SKM-1 (cell line): ENCODE data around the gene AGGF1.
A peak's percentile ranks its signal among the peaks of the same experiment; 100 is the strongest.
"Not testable (repeated sequence)": the region's sequence is repeated elsewhere in the genome, so short reads cannot be mapped to it uniquely, and the experiment has no call there.

Experiments
- DNase-seq: peaks from one replicate; lab custom pipeline; 2025; ENCODE audit not compliant: unreplicated experiment; lab: John Stamatoyannopoulos, UW

Gene AGGF1

DNA sequence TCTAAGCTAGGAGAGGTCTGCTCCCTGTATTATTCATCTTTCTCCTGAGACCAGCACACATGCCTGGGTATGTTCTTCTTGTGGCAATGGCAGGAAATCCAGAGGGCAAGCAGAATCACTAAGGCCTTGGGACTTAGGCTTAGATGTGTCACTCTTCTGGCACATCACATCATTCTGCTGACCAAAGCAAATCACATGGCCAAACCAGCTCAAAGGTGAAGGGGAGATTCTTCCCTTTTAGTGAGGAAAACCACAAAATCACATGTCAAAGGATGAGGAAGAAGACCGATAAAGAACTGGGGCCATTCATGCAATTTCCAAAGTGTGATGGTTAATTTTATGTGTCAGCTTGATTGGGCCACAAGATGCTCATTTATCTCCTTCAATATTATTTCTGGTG lies 5.7 kb upstream of the AGGF1 start:
- DNase-seq: no peak

DNA sequence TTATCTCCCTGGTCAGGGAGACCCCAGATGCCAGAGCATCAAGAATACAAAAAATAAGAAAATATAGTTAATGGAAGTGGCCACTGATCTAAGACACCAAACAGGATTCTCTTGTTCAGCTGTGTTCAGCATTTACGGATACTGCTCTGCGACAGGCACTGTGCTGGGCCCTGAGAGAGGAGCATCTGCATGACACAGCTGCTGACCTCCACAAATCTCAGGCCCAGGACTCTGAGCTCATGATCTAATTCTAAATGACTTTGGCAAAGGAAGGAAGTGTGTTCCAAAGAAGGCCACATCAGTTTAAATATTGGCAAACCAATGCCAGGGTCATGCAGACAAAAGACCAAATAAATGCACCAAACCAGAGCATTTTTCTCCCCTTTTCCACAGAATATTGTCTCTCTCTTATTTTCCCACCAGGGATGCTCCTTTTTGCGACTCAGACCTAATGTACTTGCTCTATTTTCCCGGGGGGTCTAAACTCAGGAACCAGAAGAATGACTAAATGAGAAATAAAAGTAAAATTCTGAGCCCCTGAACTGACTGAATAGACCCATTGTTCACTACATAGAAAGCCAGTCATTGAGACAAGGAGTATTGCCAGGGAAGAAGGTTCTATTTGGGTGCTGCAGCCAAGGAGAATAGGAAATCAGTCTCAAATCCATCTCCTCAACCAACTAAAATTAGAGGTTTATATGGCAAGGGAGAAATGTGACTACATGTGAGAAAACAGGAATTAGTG lies 1.4 kb upstream of the AGGF1 start:
- no peak for DNase-seq

DNA sequence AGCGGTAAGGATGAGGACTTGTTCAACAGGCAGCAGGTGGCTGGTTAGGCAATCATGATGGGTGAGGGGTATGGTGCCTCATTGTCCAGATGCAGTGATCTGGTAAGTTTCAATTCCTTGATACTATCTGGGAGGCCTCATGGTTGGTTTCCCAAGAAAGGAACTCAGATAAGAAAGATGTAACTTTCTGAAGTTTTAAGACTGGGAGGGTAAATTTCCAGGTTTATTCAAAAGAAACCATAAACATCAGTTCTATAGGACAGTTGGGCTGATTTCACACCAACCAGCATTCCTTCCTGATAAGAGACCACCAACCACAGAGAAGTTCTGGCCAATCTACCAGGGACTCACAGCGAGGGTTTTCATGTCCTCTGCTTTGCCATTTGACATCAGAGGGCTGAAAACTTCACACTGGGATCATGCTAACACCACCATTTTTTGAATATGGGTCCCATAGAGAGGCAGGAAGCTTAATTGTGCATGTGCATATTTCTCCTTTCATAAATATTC lies 773 bp upstream of the AGGF1 start:
- no peak for DNase-seq

DNA sequence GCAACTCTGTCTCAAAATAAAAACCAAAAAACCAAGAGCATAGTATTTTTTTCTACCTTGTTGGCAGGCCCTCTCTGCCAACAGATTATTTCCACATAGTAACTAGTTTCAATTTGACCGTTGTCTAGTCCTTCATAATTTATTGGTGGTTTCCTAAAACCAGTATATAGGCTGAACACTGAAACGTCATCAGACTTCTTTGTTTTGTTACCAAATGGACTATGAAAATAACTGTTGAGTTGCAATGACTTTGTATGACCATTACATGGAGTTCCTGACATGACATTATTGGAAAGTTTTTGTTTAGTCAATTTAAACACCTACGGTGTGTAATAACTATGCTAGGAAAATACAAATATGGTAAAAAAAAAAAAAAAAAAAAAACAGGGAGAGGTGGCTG lies 1.7 kb downstream of the AGGF1 start:
- DNase-seq: no peak

DNA sequence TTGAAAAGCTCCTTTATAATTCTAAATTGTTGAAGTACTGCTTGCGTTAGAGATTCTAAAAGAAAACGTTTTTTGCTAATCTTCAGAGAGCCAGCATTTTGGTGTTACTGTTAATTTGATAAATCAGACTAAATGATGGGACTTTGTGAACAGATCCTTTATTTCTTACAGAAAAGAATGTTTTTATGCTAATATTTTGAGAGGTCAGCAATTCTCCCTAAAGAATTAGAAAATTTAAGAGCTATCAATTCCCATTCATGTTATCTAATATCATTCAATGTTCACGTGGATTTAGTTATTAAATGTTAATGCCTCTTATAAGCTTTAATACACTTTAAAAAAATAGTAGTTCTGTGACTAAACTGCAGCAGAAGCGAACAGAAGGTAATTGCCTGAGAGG lies 2.4 kb downstream of the AGGF1 start:
- DNase-seq: no peak

DNA sequence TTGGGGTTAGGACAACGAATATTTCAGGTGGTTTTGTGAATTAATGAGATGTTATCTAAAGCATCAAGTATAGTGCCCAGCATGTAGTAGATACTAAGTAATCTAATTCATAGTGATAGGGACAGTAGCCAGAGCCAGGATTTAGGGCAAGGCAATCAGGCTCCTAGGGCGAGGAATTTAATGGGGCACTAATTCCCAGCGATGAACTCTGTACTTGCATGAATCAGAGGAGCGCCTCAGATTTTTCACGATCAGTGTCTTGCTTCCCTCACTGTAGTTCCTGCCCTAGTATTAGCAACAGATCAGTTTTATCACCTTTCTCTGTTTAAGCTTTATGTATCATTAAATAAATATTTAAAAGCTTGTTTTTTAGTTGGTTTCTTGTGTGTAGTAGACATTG lies 3.1 kb downstream of the AGGF1 start:
- no peak for DNase-seq

DNA sequence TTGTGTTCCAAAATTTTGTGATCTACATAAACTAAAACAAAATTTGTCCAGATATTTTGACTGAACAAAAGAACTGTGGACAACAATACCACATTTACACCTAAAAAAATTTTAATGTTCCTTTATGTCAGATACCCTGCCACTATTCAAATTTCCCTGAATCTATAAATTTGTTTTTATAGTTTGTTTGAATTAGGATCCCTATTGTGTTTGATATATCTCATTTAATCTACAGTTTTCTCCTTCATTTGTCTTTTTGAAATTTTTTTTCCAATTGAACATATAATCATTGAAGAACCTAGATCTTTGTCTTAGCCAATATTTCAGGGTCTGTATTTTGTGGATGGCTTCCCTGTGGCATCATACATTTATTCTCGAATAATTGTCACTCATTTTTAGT lies 5.7 kb downstream of the AGGF1 start:
- no peak for DNase-seq

DNA sequence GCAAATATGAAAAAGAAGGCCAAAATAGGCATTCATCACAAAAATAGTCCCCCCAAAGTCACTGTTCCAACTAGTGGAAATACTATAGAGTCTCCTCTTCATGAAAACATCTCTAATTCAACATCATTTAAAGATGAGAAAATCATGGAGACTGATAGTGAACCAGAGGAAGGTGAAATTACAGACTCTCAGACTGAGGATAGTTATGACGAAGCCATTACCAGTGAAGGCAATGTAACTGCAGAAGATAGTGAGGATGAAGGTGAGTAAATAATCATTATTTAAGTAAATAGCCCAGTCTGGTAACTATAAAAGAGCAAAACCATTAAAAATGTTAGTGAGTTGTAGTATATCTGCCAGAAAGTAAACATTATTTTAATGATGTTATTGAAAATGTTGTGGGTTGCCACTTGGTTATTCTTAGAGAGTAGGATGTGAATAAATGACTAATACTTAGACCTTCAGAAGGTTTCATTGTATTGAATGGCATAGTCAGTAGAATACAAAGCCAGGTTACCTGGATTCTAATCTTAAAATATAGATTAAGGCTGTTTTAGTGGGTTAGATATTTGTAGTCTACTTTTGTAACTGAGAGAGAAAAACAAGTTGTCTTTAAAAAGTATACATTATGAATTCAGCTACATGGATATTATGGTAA lies 16.3 kb downstream of the AGGF1 start:
- no peak for DNase-seq

DNA sequence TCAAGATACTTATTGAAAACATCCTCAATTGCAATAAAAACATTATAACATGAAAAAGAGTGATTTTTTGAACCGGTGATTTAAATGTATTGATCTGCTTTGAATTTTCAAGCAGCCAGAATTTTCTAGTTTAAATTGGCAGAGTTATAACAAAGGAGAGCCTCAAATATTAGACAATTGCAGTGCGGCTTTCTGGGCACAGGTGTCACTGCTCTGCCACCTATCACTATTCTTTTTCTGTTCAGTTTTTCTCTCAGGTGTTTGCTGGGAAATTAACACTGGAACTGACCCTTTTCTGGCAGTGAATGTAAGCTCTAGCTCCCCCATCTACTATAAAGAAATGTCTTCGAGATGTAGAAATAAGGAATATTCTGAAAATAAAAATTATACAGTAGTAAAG lies 33.8 kb downstream of the AGGF1 start:
- DNase-seq: no peak

DNA sequence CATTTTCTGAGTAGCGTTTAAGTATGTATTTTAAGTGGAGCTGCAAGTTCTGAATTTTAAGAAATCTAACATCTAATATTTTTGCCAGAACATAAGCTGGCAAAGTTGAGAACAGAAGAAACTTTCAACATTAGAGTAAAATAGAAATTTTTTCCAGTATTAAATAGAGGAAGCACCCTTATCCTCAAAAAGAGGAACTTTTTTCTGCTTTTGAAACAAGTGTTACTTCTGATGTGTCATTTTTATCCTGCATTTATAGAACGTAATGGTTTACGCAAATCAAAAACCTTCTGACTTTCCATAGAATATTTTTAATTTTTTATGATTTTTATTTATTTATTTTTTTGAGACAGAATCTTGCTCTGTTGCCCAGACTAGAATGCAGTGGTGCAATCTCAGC lies 35.1 kb downstream of the AGGF1 start:
- peak; percentile 64 for DNase-seq

DNA sequence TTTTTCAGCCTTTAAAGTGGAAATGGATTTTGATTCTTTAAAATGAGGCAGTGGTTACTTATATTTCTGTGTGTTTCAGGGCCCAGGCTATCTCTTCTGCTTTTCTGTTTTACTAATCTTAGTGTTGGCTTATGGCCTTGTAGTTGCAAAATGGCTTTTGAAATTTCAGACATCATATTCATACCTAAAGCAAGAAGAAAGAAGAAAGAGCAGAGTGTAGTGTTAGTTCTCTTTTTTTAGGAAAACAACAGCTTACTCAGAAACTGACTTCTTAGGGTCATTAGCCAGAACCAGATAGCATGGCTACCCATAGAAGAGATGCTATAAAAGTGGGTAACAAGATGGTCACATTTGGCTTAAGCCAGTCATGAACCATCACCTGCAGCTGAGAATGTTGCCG lies 36.0 kb downstream of the AGGF1 start:
- DNase-seq: peak; percentile 64

DNA sequence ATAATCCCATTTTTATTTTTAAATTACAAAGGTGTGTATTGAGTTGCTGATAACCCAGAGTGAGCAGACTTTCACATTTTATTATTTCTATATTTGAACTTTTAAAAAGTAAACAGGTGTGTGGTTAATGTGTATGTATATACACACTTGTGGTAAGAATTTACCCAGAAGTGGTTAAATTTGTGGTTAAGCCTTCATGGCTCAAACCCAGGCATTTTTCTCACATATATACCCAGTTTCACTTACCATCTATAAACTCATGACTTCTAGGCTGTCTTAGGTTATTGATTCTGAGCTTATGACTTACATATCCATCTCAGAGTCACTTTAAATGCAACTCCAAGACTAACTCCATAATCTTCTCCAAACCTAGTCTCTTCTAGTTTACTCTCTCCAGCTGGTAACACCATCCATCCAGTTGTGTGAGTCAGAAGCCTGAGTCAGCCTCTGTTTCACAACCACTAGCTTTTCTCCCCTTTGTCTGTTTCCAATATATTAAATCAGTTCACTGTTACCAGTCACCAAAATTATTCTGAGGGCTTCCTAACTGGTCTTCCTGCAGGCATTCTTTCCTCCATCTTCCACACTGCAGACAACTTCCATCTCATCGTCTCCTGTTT lies 36.7 kb downstream of the AGGF1 start:
- DNase-seq: peak; percentile 14

DNA sequence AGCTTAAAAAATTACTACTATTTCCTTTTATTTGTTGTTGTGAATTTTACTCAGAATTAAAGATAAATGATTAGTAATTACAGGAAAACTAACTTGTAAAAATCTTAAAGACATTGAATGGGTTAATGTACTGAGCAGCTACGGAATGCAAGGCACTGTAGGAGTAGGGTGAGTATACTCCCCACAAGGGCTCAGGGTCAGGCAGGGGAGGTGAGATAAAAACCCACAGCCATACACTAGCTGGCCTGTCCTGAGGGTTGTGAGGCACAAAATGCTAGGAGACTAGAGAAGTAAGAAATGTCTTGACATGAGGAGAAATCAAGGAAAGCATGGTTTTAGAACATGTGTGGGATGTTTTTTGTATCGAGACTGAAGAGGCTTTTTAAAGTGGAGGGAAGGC lies 43.5 kb downstream of the AGGF1 start:
- no peak for DNase-seq

DNA sequence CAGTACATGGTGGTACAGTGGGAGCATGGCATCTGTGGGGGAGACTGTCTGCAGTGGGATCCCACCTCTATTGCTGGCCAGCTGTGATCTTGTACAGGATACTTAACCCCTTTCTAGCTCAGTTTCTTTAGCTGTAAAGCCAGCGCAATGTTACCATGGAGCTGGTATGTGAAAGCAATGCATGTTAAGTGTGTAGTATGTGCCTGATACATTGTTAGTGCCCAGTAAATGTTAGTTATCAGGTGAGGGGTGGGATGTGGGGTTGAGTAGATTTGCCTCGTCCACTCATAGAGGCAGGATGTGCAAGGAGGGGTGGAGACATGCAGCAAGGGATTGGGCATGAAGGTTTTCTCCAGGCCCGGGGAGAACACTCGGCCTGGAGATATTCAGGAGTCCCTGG lies 44.5 kb downstream of the AGGF1 start:
- no peak for DNase-seq

DNA sequence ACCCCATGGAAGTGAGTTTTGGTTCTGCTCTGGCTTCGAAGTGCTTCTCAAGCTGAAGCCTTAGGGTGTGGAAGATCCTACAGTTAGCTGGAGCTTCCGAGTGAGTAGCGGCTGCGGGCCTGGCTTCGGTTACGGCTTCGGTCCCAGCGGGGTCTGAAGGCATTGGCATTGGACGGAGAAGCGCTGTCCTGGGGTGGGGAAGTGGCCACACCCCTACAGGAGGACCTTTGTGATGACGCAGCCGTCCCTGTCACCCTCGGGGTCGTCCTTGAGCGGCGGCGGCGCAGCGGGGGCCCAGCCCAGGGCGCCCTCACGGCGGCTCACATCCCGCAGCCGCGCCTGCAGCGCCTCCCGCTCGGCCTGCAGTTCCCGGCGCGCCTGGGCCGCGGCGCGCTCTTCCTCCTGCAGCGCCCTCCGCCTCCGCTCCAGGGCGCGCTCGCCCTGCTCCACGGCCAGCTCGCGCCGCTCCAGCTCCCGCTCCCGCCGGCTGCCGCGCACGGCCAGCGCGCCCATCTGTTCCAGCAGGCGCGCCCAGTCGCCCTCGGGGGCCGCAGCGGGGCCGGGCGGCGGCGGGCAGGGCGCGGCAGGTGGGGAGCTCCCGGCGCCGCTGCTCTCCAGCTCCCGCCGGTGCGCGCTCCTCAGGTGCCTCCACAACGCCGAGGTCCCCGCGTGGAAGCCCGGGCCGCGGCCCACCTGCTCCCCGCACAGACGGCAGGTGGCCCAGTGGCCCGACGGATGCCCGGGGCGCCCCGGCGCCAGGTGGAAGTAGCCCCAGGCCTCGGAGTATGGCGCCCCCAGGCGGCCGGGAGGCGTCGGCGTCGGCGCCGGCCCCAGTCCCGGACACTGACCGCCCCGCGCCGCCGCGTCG lies 47.0 kb downstream of the AGGF1 start:
- peak; percentile 47 for DNase-seq

DNA sequence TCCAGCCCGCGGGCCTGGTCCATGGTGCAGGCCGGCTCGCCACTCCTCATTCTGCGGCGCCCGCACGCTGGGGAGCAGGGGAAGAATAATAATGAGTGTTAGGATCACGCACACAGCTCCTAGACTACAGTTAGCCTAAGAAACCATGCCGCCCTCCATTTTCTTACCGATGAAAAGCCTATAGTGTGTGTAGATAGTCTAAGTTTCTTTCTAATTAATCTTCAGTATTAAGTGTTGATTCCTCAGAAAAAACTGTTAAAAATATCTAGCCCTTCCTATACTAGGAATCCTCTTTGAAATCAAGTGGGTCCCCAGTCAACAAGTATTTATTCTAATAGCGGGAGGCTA lies 47.6 kb downstream of the AGGF1 start:
- DNase-seq: no peak

DNA sequence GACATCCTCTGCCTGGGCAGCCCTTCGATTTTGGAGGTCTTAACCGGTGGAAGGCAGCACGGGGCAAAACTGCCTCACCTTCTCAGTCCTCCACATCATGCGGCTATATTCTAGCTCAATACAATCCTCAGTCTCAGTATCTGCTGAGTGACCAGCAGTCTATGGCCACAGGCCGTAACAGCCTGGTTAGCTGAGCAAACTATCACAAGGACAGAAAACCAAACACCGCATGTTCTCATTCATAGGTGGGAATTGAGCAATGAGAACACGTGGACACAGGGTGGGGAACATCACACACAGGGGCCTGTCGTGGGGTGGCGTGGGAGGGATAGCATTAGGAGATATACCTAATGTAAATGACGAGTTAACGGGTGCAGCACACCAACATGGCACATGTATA lies 50.3 kb downstream of the AGGF1 start:
- not testable (repeated sequence) for DNase-seq

DNA sequence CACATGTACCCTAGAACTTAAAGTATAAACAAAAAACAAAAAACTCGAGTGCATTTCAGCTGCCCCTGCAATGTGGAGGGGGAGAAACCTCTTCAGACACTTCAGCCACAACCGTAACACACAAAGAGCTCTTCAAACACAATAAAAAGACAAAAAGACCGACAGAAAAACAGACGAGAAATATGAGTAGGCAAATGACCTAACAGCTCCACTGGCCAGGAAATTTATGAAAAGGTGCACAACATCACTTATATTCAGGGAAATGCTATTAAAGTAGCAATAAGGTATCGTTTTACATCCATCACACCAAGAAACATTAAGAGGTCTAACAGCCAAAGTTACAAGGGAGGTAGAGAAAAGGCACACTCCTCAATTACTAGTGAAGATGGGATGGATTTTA lies 50.7 kb downstream of the AGGF1 start:
- DNase-seq: no peak

DNA sequence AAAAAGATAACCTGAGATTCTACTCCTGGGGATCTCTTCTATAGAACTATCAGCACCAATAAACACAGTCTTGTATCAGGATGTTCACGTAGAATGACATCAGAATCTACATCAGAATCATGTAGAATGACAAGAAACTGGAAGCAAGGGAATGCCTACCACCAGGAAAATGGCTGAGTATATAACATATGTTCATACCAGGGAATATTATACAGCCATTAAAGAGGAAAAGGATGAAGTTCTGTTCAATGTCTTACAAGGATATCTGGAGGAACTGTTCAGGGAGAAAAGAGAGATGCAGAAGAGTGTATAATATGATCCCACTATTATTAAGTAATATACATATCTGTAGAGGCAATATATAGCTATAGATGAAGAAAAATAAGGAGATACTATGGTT lies 52.1 kb downstream of the AGGF1 start:
- DNase-seq: no peak

DNA sequence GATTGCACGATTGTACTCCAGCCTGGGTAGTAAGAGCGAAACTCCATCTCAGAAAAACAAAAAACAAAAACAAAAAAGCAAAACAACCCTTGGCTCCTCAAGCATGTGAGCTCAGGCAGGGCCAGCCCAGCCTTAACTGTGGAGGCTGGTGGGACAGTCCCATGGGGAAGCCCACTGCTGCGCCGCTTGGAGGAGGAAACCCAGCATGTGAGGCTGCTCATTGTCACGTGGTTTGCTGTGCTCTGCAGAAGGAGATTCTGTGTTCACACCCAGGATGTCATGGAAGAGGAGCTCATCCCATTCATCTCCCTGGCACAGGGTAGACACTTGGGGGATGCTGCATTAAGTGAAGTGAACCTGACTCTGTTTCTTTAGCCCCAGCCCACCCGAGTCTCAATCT lies 52.9 kb downstream of the AGGF1 start:
- DNase-seq: no peak

DNA sequence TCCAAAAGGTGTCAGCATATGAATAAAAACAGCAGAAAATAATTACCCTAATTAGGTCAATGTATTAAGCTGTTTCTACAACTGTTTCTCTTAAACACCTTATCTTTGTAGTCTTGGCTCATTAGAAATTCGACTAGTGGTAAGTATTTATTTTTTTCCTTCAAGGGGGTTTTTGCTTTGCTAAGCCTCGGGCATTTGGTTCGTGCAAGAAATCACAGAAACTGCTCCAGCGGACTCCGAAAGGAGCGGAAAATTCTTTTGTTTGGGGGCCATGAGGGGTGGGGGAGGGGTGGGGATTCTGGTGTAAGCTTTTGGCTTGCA lies 56.1 kb downstream of the AGGF1 start:
- DNase-seq: no peak
